Thoracic aorta (tissue), 2 donors: Measurements from ENCODE around the gene SSR1. TPM values are rescaled to one million over a fixed set of nuclear protein-coding genes. Genes with fewer than 3 reads are reported as not detected.

Source experiments
- ATAC-seq: fragments of 150-250 bp; one replicate; pipeline ENCODE4 v1.8.0; 2017; ENCODE audit warnings: low read depth; ENCODE audit not compliant: insufficient number of reproducible peaks, low FRiP score
- DNase-seq: peaks from one replicate; pipeline ENCODE4 v3.0.0-alpha.2; 2020; ENCODE audit warnings: low spot score
- H3K27ac ChIP-seq, 2 donors: fragments of 200-600 bp; sonication (generic); 1 replicate in 1 of 2; 2 replicates in 1 of 2; pipeline ENCODE4 v1.5.1; 2016; ENCODE audit warnings: mild to moderate bottlenecking in 2 of 2, moderate library complexity in 2 of 2
- H3K27me3 ChIP-seq: fragments of 200-600 bp; sonication (generic); replicated peaks from 2 replicates; pipeline ENCODE4 v1.6.0; 2016; ENCODE audit warnings: mild to moderate bottlenecking; ENCODE audit not compliant: insufficient read depth
- H3K36me3 ChIP-seq: fragments of 200-600 bp; sonication (generic); one replicate; pipeline ENCODE4 v1.5.1; 2016
- H3K4me1 ChIP-seq, 2 donors: fragments of 200-600 bp; sonication (generic); 1 replicate in 1 of 2; 2 replicates in 1 of 2; pipeline versions ENCODE4 v1.5.1 to v1.6.0; 2016; ENCODE audit warnings: low read depth in 2 of 2, mild to moderate bottlenecking in 1 of 2; ENCODE audit not compliant: control insufficient read depth in 1 of 2
- H3K4me3 ChIP-seq: fragments of 200-600 bp; sonication (generic); 2 replicates; pipeline ENCODE4 v1.5.1; 2016; ENCODE audit warnings: mild to moderate bottlenecking
- H3K9me3 ChIP-seq: fragments of 200-600 bp; sonication (generic); 2 replicates; pipeline ENCODE4 v1.5.1; 2016
- total RNA-seq, 2 donors: library from RNA; depleted of rRNA; stranded (reverse); fragments of >200 nt; gene quantifications; one replicate each; pipeline versions ENCODE4 v1.1.0 to v1.2.3, GENCODE V29; 2016
- TF ChIP-seq, protein P1 (sequence below): fragments of 200-600 bp; sonication (generic); IDR thresholded peaks from one replicate; pipeline ENCODE4 v1.5.1; 2019; ENCODE audit warnings: antibody characterized with exemption

SSR1 gene
- total RNA-seq, 2 donors from 2014 or later: 56.6 to 59.4 TPM

DNA sequence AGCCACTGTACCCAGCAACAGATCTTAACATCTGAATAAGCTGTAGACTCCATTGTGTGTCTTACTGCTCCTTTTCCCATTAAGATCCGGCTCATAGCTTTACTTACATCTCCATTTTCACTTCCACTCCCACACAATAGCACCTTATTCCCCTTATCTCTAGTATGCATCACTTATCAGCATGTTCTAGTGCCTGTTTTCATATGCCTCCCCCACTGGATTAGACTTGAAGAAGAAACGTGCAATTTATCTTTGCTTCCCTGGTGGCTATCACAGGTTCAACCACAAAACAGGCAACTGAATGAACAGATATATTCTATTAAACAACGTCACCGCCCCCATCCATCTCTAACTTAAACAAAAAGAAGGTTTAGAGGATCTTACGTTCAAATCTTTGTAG, 12.1 kb downstream of the SSR1 start:
- no peak for ATAC-seq
- no peaks in the 10 kb centered on the region for H3K9me3 ChIP-seq
- peaks cover 57% of the 10 kb centered on the region for H3K36me3 ChIP-seq
- no peak for DNase-seq
- H3K4me1 ChIP-seq: no peaks in the 10 kb centered on the region
- no peak overlapping the region for H3K4me3 ChIP-seq
- TF ChIP-seq, protein P1, sequence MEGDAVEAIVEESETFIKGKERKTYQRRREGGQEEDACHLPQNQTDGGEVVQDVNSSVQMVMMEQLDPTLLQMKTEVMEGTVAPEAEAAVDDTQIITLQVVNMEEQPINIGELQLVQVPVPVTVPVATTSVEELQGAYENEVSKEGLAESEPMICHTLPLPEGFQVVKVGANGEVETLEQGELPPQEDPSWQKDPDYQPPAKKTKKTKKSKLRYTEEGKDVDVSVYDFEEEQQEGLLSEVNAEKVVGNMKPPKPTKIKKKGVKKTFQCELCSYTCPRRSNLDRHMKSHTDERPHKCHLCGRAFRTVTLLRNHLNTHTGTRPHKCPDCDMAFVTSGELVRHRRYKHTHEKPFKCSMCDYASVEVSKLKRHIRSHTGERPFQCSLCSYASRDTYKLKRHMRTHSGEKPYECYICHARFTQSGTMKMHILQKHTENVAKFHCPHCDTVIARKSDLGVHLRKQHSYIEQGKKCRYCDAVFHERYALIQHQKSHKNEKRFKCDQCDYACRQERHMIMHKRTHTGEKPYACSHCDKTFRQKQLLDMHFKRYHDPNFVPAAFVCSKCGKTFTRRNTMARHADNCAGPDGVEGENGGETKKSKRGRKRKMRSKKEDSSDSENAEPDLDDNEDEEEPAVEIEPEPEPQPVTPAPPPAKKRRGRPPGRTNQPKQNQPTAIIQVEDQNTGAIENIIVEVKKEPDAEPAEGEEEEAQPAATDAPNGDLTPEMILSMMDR: no peak
- no peak overlapping the region for H3K27ac ChIP-seq
- H3K27me3 ChIP-seq: no peaks in the 10 kb centered on the region

DNA sequence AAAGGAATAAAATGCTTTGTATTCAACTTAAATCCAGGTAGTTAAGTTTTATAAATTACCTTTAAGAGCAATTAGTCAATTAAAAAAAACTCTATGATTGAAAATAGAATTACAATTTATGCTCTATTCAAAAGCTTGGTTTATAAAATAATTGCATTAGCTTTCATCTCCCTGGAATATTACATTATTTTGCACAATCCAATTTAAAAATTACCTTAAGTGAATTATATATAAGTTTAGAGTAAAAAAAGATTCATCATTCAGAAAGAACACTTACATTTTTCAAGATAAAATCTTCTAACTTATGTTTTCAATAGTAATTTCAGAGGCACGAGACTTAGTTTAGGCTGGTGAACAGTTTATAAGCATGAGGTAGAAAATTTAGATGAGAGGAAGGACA, 14.9 kb downstream of the SSR1 start:
- TF ChIP-seq, protein P1: no peak
- H3K36me3 ChIP-seq: peaks cover 60% of the 10 kb centered on the region
- no peak for ATAC-seq
- DNase-seq: no peak
- no peak overlapping the region for H3K4me3 ChIP-seq
- no peaks in the 10 kb centered on the region for H3K4me1 ChIP-seq
- no peak overlapping the region for H3K27ac ChIP-seq
- no peaks in the 10 kb centered on the region for H3K9me3 ChIP-seq
- H3K27me3 ChIP-seq: no peaks in the 10 kb centered on the region

DNA sequence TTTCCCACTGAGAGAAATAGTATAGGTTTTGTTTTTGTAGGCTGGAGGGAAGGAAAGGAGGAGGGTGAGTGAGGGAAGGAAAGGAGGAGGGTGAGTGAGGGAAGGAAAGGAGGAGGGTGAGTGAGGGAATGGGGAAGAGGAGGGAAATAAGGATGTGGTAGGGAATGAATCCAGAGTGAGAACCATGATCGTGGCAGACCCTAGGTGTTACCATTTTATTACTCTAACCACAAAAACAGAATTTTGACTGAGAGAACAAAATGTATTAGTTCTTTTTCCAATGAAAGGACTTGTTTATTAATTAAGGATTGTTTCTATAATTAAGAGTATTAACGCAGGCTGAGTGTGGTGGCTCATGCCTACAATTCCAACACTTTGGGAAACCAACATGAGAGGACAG, 16.4 kb downstream of the SSR1 start:
- H3K36me3 ChIP-seq: peaks cover 48% of the 10 kb centered on the region
- DNase-seq (no peak), ATAC-seq (no peak)
- no peak overlapping the region for H3K27ac ChIP-seq
- no peaks in the 10 kb centered on the region for H3K4me1 ChIP-seq
- TF ChIP-seq, protein P1: no peak
- H3K27me3 ChIP-seq: no peaks in the 10 kb centered on the region
- no peak overlapping the region for H3K4me3 ChIP-seq
- no peaks in the 10 kb centered on the region for H3K9me3 ChIP-seq

DNA sequence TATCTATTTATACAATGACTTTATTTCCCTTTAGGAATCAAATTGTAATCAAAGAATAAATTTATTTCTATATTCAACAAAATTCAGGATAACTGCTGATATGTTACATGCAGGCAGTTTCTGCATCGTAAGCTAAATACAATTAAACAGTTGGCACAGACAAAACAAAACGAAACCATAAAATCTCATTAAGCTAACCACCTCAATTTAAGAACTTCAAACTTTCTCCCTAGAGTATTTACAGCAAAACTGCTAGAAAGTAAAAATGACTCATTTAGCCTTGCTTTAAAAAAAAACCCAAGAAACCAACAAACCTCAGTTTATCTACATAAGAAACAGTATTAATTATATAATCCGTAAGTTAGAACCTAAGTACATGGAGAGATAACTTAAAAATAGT, 17.1 kb downstream of the SSR1 start:
- peaks cover 42% of the 10 kb centered on the region for H3K36me3 ChIP-seq

DNA sequence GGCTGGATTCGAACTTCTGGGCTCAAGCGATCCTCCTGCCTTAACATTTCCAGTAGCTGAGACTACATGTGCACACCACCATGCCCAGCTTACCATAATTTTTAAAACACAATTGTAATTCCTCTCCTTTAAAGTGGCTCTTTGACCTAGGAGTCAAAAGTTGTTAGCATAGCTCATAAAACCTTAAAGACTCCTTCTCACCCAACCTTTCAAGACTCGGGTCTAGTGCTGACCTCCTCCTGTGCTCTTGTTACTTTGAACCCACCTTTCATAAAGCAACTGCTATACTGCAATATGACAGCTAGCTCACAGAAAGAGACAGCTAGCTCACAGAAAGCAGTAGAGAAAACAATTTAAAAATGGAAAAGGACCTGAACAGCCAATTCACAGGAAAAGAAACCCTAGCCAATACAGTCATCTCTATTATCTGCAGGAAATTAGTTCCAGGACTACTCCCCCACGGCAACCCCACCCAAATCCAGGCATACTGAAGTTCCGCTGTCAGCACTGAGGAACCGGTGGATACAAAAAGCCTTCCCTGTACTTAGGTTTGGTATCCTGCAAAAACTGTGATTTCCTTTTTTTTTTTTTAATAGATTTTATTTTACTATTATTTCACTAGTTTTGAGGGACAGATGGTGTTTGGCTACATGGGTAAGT, 20.3 kb downstream of the SSR1 start:
- Histone ChIP-seq H3K4me3 (no peak overlapping the region), H3K4me1 (no peaks in the 10 kb centered on the region), H3K27me3 (no peaks in the 10 kb centered on the region), H3K9me3 (no peaks in the 10 kb centered on the region), H3K36me3 (peaks cover 31% of the 10 kb centered on the region), H3K27ac (no peak overlapping the region)
- TF ChIP-seq, protein P1: no peak
- ATAC-seq (no peak), DNase-seq (no peak)

More for the DNA sequence above, 17.1 kb downstream of the SSR1 start:
- no peaks in the 10 kb centered on the region for H3K4me1 ChIP-seq
- ATAC-seq (no peak), DNase-seq (no peak)
- H3K4me3 ChIP-seq: no peak overlapping the region
- no peaks in the 10 kb centered on the region for H3K27me3 ChIP-seq
- TF ChIP-seq, protein P1: no peak
- no peaks in the 10 kb centered on the region for H3K9me3 ChIP-seq
- no peak overlapping the region for H3K27ac ChIP-seq
